Spleen (tissue), 7 donors: ENCODE results near the gene NFYB.

ENCODE experiments used
- POLR2A ChIP-seq, 3 donors: fragments of 450-650 bp; IDR thresholded peaks; one replicate each; pipeline ENCODE4 v1.5.1; 2017; ENCODE audit warnings: antibody characterized with exemption in 3 of 3, mild to moderate bottlenecking in 1 of 3
- POLR2AphosphoS5 ChIP-seq, 3 donors: sonication (generic); formaldehyde crosslinking; IDR thresholded peaks; one replicate each; pipeline ENCODE4 v1.5.1; 2017; ENCODE audit warnings: antibody characterized with exemption in 3 of 3
- TF ChIP-seq, protein P1 (sequence below), 11 experiments: fragments of 200-600 bp in 7 of 11; fragments of 450-650 bp in 4 of 11; sonication (generic) in 4 of 11; IDR thresholded peaks in 8 of 11; conservative IDR thresholded peaks in 3 of 11; 1 replicate in 7 of 11; 2 replicates in 4 of 11; pipeline versions ENCODE4 v1.4.0 to v1.8.0; 2016 to 2021; ENCODE audit warnings: antibody characterized with exemption in 11 of 11, inconsistent platforms in 4 of 11, mild to moderate bottlenecking in 1 of 11
- donor health status: DM: no; HTN: no; CAD: no; lungs with moderate emphysema.
- donor health status: DM: no; HTN: no; CAD: no.
- donor health status: DM: no; HTN: no; CAD: no.

DNA sequence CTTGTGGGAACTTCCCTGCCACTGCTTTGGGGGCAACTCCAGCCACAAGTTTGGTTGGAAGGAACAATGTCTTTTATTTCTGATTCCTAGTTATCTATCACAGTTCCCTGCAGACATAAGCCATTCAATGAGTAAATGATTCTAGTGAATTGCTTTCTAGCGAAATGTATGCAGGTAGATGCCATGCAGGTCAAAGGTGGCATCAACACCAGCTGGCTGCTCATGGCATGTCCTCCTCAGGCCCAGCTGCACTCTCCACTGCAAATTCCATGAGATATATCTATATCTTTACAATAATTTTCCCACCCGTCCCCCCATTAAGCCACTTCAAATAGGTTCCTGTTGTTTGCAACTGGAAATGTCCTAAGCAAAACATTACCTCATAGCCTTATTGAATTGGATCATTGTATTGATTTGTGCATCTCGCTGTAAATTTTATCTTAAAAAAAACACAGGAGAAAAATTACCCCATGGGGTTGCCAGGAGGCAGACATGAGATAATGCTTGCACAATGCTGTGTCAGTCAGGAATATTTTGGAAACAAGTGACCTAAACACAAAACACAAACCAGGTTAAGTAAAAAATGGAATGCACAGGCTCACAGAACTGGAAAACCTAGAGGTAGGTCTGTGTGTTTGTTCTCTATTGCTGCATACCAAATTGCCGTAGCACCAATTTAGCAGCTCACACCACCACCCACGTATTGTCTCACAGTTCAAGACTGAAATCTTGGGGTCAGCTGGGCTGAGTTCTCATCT lies 44.8 kb upstream of the NFYB start:
- TF ChIP-seq POLR2A (IDR thresholded peaks at IDR 0.05) (no peak), POLR2AphosphoS5 (IDR thresholded peaks at IDR 0.05) (no peak)
- TF ChIP-seq, protein P1, sequence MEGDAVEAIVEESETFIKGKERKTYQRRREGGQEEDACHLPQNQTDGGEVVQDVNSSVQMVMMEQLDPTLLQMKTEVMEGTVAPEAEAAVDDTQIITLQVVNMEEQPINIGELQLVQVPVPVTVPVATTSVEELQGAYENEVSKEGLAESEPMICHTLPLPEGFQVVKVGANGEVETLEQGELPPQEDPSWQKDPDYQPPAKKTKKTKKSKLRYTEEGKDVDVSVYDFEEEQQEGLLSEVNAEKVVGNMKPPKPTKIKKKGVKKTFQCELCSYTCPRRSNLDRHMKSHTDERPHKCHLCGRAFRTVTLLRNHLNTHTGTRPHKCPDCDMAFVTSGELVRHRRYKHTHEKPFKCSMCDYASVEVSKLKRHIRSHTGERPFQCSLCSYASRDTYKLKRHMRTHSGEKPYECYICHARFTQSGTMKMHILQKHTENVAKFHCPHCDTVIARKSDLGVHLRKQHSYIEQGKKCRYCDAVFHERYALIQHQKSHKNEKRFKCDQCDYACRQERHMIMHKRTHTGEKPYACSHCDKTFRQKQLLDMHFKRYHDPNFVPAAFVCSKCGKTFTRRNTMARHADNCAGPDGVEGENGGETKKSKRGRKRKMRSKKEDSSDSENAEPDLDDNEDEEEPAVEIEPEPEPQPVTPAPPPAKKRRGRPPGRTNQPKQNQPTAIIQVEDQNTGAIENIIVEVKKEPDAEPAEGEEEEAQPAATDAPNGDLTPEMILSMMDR (IDR thresholded peaks at IDR 0.05 in 8 of 11, conservative IDR thresholded peaks at IDR 0.05 in 3 of 11): no peak
